Stimulated activated memory B cell treated with anti-CD40 and anti-IgM and Interleukin-4, amounts not matched to agents 10 μg/mL and 1 μg/mL and 100 μg/mL, for 72 hours (primary cell): Measurements from ENCODE around the gene STK40.
A peak's percentile ranks its signal among the peaks of the same experiment; 100 is the strongest.

Experiments
- ATAC-seq: fragments of 150-1000 bp; cut with Tn5 transposase; 2 replicates; pipeline ENCODE4 v1.10.0; 2021
- H3K27ac Mint-ChIP-seq: one replicate; pipeline ENCODE4 v1.8.0; 2022; ENCODE audit warnings: mild to moderate bottlenecking, mixed read lengths
- H3K27me3 Mint-ChIP-seq: one replicate; pipeline ENCODE4 v1.8.0; 2022; ENCODE audit warnings: mixed read lengths
- H3K36me3 Mint-ChIP-seq: one replicate; pipeline ENCODE4 v1.8.0; 2022; ENCODE audit warnings: mixed read lengths
- H3K4me1 Mint-ChIP-seq: one replicate; pipeline ENCODE4 v1.8.0; 2022; ENCODE audit warnings: mixed read lengths
- H3K4me3 Mint-ChIP-seq: one replicate; pipeline ENCODE4 v1.8.0; 2022; ENCODE audit warnings: mild to moderate bottlenecking, moderate library complexity, mixed read lengths
- H3K9me3 Mint-ChIP-seq: one replicate; pipeline ENCODE4 v1.8.0; 2022; ENCODE audit warnings: mixed read lengths

The STK40 gene

GRCh38 chr1:36324353-36324703, 61.4 kb downstream of the STK40 start:
- Mint-ChIP-seq H3K27ac (no peak overlapping the region), H3K9me3 (no peaks in the 10 kb centered on the region), H3K36me3 (no peaks in the 10 kb centered on the region), H3K4me1 (peaks cover 30% of the 10 kb centered on the region), H3K4me3 (peak overlapping the region; percentile 38), H3K27me3 (peaks cover 31% of the 10 kb centered on the region)
- ATAC-seq = no peak

- H3K9me3 Mint-ChIP-seq = no peaks in the 10 kb centered on the region
- no peak within 1 kb of the TSS for H3K27ac Mint-ChIP-seq
- peak within 1 kb of the TSS; percentile 79 for H3K4me3 Mint-ChIP-seq
- H3K4me1 Mint-ChIP-seq = peaks cover 30% of the 10 kb centered on the region
- no peaks in the 10 kb centered on the region for H3K36me3 Mint-ChIP-seq
- H3K27me3 Mint-ChIP-seq = peaks cover 31% of the 10 kb centered on the region
- peak; percentile 59 for ATAC-seq
Observed at GRCh38 chr1:36323636-36324352, 61.9 kb downstream of the STK40 start, which contains the start of gene EVA1B. Gene EVA1B, minus strand, starts transcription at chr1:36323645. Its CDS starts 608 bp downstream, at chr1:36323037.

- Mint-ChIP-seq H3K36me3 (no peaks in the 10 kb centered on the region), H3K9me3 (no peaks in the 10 kb centered on the region), H3K4me1 (peaks cover 30% of the 10 kb centered on the region), H3K27me3 (peaks cover 28% of the 10 kb centered on the region), H3K27ac (no peak overlapping the region), H3K4me3 (peak overlapping the region; percentile 69)
- ATAC-seq = peak; percentile 53
Observed at GRCh38 chr1:36322786-36323635, 62.7 kb downstream of the STK40 start.

GRCh38 chr1:36322041-36322785, 63.5 kb downstream of the STK40 start:
- Mint-ChIP-seq H3K27ac (no peak overlapping the region), H3K9me3 (no peaks in the 10 kb centered on the region), H3K4me1 (peaks cover 30% of the 10 kb centered on the region), H3K27me3 (peaks cover 20% of the 10 kb centered on the region), H3K36me3 (no peaks in the 10 kb centered on the region), H3K4me3 (peak overlapping the region; percentile 86)
- ATAC-seq = no peak

GRCh38 chr1:36321119-36321951, 64.4 kb downstream of the STK40 start:
- Mint-ChIP-seq H3K27me3 (peaks cover 12% of the 10 kb centered on the region), H3K4me3 (peak overlapping the region; percentile 86), H3K27ac (peak overlapping the region; percentile 79), H3K9me3 (no peaks in the 10 kb centered on the region), H3K4me1 (peaks cover 30% of the 10 kb centered on the region), H3K36me3 (no peaks in the 10 kb centered on the region)
- peak; percentile 31 for ATAC-seq

GRCh38 chr1:36320767-36321118, 65.0 kb downstream of the STK40 start:
- peak overlapping the region; percentile 86 for H3K4me3 Mint-ChIP-seq
- peak overlapping the region; percentile 79 for H3K27ac Mint-ChIP-seq
- no peaks in the 10 kb centered on the region for H3K36me3 Mint-ChIP-seq
- peaks cover 30% of the 10 kb centered on the region for H3K4me1 Mint-ChIP-seq
- H3K9me3 Mint-ChIP-seq = no peaks in the 10 kb centered on the region
- peaks cover 6% of the 10 kb centered on the region for H3K27me3 Mint-ChIP-seq
- no peak for ATAC-seq

- no peaks in the 10 kb centered on the region for H3K9me3 Mint-ChIP-seq
- H3K4me3 Mint-ChIP-seq = peak overlapping the region; percentile 86
- H3K36me3 Mint-ChIP-seq = no peaks in the 10 kb centered on the region
- peak overlapping the region; percentile 79 for H3K27ac Mint-ChIP-seq
- no peak for ATAC-seq
- H3K27me3 Mint-ChIP-seq = peaks cover 2% of the 10 kb centered on the region
- peaks cover 30% of the 10 kb centered on the region for H3K4me1 Mint-ChIP-seq
Observed at GRCh38 chr1:36320291-36320761, 65.4 kb downstream of the STK40 start.

GRCh38 chr1:36309397-36309796, 76.3 kb downstream of the STK40 start:
- Mint-ChIP-seq H3K9me3 (no peaks in the 10 kb centered on the region), H3K4me3 (no peak overlapping the region), H3K27me3 (no peaks in the 10 kb centered on the region), H3K36me3 (peaks cover 17% of the 10 kb centered on the region), H3K27ac (no peak overlapping the region), H3K4me1 (peaks cover 32% of the 10 kb centered on the region)
- ATAC-seq = no peak

- no peaks in the 10 kb centered on the region for H3K27me3 Mint-ChIP-seq
- ATAC-seq = no peak
- peak overlapping the region; percentile 95 for H3K4me3 Mint-ChIP-seq
- H3K27ac Mint-ChIP-seq = no peak overlapping the region
- no peaks in the 10 kb centered on the region for H3K9me3 Mint-ChIP-seq
- peaks cover 42% of the 10 kb centered on the region for H3K4me1 Mint-ChIP-seq
- peaks cover 30% of the 10 kb centered on the region for H3K36me3 Mint-ChIP-seq
Observed at GRCh38 chr1:36307601-36308330, 78.0 kb downstream of the STK40 start.

GRCh38 chr1:36306902-36307456, 78.7 kb downstream of the STK40 start:
- Mint-ChIP-seq H3K27ac (peak overlapping the region; percentile 61), H3K9me3 (no peaks in the 10 kb centered on the region), H3K4me3 (peak overlapping the region; percentile 95), H3K36me3 (peaks cover 37% of the 10 kb centered on the region), H3K4me1 (peaks cover 42% of the 10 kb centered on the region), H3K27me3 (no peaks in the 10 kb centered on the region)
- peak; percentile 99 for ATAC-seq

- ATAC-seq = peak; percentile 63
- no peaks in the 10 kb centered on the region for H3K9me3 Mint-ChIP-seq
Observed at GRCh38 chr1:36306210-36306901, 79.4 kb downstream of the STK40 start, which contains the start of gene SH3D21. Gene SH3D21, plus strand, starts transcription at chr1:36306368. Its CDS starts 53 bp downstream, at chr1:36306421.

GRCh38 chr1:36305915-36306209, 79.9 kb downstream of the STK40 start:
- peaks cover 47% of the 10 kb centered on the region for H3K36me3 Mint-ChIP-seq
- no peaks in the 10 kb centered on the region for H3K9me3 Mint-ChIP-seq
- H3K27me3 Mint-ChIP-seq = no peaks in the 10 kb centered on the region
- no peak overlapping the region for H3K27ac Mint-ChIP-seq
- H3K4me1 Mint-ChIP-seq = peaks cover 42% of the 10 kb centered on the region
- H3K4me3 Mint-ChIP-seq = peak overlapping the region; percentile 95
- no peak for ATAC-seq

More at GRCh38 chr1:36306210-36306901, 79.4 kb downstream of the STK40 start, which contains the start of gene SH3D21:
- Mint-ChIP-seq H3K4me3 (peak within 1 kb of the TSS; percentile 95), H3K4me1 (peaks cover 42% of the 10 kb centered on the region), H3K27ac (peak within 1 kb of the TSS; percentile 66), H3K27me3 (no peaks in the 10 kb centered on the region), H3K36me3 (peaks cover 42% of the 10 kb centered on the region)
